Inferior parietal cortex (tissue), 1 donor: ENCODE results near the gene FAM3A.
"Not testable (repeated sequence)": the region's sequence is repeated elsewhere in the genome, so short reads cannot be mapped to it uniquely, and the experiment has no call there.

Source experiments
- DNase-seq: peaks from one replicate; pipeline ENCODE4 v3.0.0-alpha.2; 2016; ENCODE audit errors: extremely low spot score

Gene FAM3A

GRCh38 chrX:154505734-154506133 lies 10.3 kb downstream of the FAM3A start:
- no peak for DNase-seq

GRCh38 chrX:154502989-154503388 lies 13.0 kb downstream of the FAM3A start:
- no peak for DNase-seq

GRCh38 chrX:154502098-154502497 lies 13.9 kb downstream of the FAM3A start:
- DNase-seq = no peak

GRCh38 chrX:154501423-154501822 lies 14.6 kb downstream of the FAM3A start:
- not testable (repeated sequence) for DNase-seq

GRCh38 chrX:154496591-154497137 lies 19.4 kb downstream of the FAM3A start:
- not testable (repeated sequence) for DNase-seq

GRCh38 chrX:154495472-154495922 lies 20.5 kb downstream of the FAM3A start:
- DNase-seq = no peak

GRCh38 chrX:154494715-154495114 lies 21.3 kb downstream of the FAM3A start:
- no peak for DNase-seq

- DNase-seq = peak; percentile 84
These were observed 25.5 kb downstream of the FAM3A start, which contains the start of gene SLC10A3 for GRCh38 chrX:154490414-154491083. TSS of gene SLC10A3 (minus strand) at chrX:154490629. CDS start at chrX:154488940, 1,689 bp downstream.

- no peak for DNase-seq
These were observed 26.0 kb downstream of the FAM3A start for GRCh38 chrX:154490021-154490413.

GRCh38 chrX:154489182-154489581 lies 26.9 kb downstream of the FAM3A start:
- DNase-seq = no peak

- DNase-seq = no peak
These were observed 27.5 kb downstream of the FAM3A start for GRCh38 chrX:154488336-154489075.

GRCh38 chrX:154487518-154488290 lies 28.3 kb downstream of the FAM3A start:
- DNase-seq = no peak

GRCh38 chrX:154486396-154487207 lies 29.4 kb downstream of the FAM3A start, which contains the start of gene UBL4A:
TSS of gene UBL4A (minus strand) at chrX:154486615. CDS start at chrX:154486584, 31 bp downstream.
- DNase-seq = no peak

- DNase-seq = no peak
These were observed 30.0 kb downstream of the FAM3A start for GRCh38 chrX:154486052-154486395.

GRCh38 chrX:154485150-154486051 lies 30.6 kb downstream of the FAM3A start:
- DNase-seq = no peak

- no peak for DNase-seq
These were observed 31.5 kb downstream of the FAM3A start for GRCh38 chrX:154484255-154485149.

- no peak for DNase-seq
These were observed 32.7 kb downstream of the FAM3A start for GRCh38 chrX:154483325-154483724.

- no peak for DNase-seq
These were observed 33.2 kb downstream of the FAM3A start for GRCh38 chrX:154482786-154483185.
